Endothelial cell of umbilical vein (primary cell): ENCODE results near the gene PSMB7. TPM values are rescaled to one million over a fixed set of nuclear protein-coding genes. Genes with fewer than 3 reads are reported as not detected.

Source experiments
- BruUV-seq: library from RNA; stranded (reverse); fragments of 400-500 nt; replicated peaks from 2 replicates; lab custom pipeline; 2021; lab: Mats Ljungman, UMichigan
- CTCF ChIA-PET: fragments of 300-600, 350-600 bp; sonication (Branson Sonifier 250); formaldehyde crosslinking; loops from one replicate; lab custom pipeline; 2021; ENCODE audit warnings: antibody characterized with exemption, inconsistent platforms; lab: Charles Lee
- POLR2A ChIA-PET: fragments of 300-600, 350-600 bp; sonication (Branson Sonifier 250); formaldehyde crosslinking; loops from one replicate; lab custom pipeline; 2021; ENCODE audit warnings: antibody characterized with exemption, inconsistent platforms; lab: Charles Lee
- DNase-seq: peaks from one replicate; pipeline ENCODE4 v3.0.0-alpha.2; 2011; ENCODE audit warnings: low read depth, low spot score
- FAIRE-seq: peaks from 2 replicates; lab custom pipeline; 2011; peaks lifted over from hg19 to GRCh38; lab: Jason Lieb, UNC
- H2AFZ ChIP-seq: 2 replicates; pipeline ENCODE4 v1.6.0; 2012; ENCODE audit warnings: low read depth, low read length, control low read depth, inconsistent platforms
- H3K27ac ChIP-seq: 2 replicates; pipeline ENCODE4 v1.5.1; 2011; ENCODE audit warnings: low read depth, mild to moderate bottlenecking, control low read depth, low read length, moderate library complexity; ENCODE audit not compliant: insufficient read depth
- H3K27me3 ChIP-seq, 2 experiments: 2 replicates each; pipeline versions ENCODE4 v1.6.0 to v1.6.1; 2011; ENCODE audit warnings: low read length in 2 of 2, mixed read lengths in 1 of 2; ENCODE audit not compliant: control insufficient read depth in 2 of 2, insufficient read depth in 2 of 2
- H3K36me3 ChIP-seq, 2 experiments: 2 replicates in 1 of 2; 3 replicates in 1 of 2; pipeline ENCODE4 v1.5.1; 2011; ENCODE audit warnings: low read length in 2 of 2, mild to moderate bottlenecking in 1 of 2, moderate library complexity in 1 of 2; ENCODE audit not compliant: control insufficient read depth in 2 of 2, insufficient read depth in 2 of 2; ENCODE audit errors: extremely low read depth in 1 of 2
- H3K4me1 ChIP-seq: 3 replicates; pipeline ENCODE4 v1.5.1; 2011; ENCODE audit warnings: mild to moderate bottlenecking, low read length; ENCODE audit not compliant: control insufficient read depth, insufficient read depth; ENCODE audit errors: extremely low read depth
- H3K4me2 ChIP-seq: 2 replicates; pipeline ENCODE4 v1.6.1; 2011; ENCODE audit warnings: low read length, control low read depth, mixed read lengths; ENCODE audit not compliant: insufficient read depth
- H3K4me3 ChIP-seq, 3 experiments: fragments of 200-600 bp in 1 of 3; sonication (generic), shearing (Covaris generic) in 1 of 3; replicated peaks in 1 of 3; 2 replicates each; pipeline ENCODE4 v1.5.1; 2011 to 2016; ENCODE audit warnings: control low read depth in 3 of 3, low read length in 3 of 3, mild to moderate bottlenecking in 2 of 3, inconsistent platforms in 1 of 3, low read depth in 1 of 3, moderate library complexity in 1 of 3; ENCODE audit not compliant: insufficient read depth in 1 of 3
- H3K79me2 ChIP-seq: 2 replicates; pipeline ENCODE4 v1.6.0; 2012; ENCODE audit warnings: low read length, inconsistent platforms; ENCODE audit not compliant: control insufficient read depth, insufficient read depth
- H3K9ac ChIP-seq: replicated peaks from 2 replicates; pipeline ENCODE3; 2011; ENCODE audit warnings: low read length, control low read depth; ENCODE audit not compliant: insufficient read depth; ENCODE audit errors: extremely low read depth
- H3K9me1 ChIP-seq: replicated peaks from 3 replicates; pipeline ENCODE4 v1.6.0; 2011; ENCODE audit warnings: mild to moderate bottlenecking, low read length; ENCODE audit not compliant: control insufficient read depth, insufficient read depth; ENCODE audit errors: extremely low read depth
- H3K9me3 ChIP-seq: replicated peaks from 2 replicates; pipeline ENCODE4 v1.5.1; 2012; ENCODE audit warnings: low read length, inconsistent platforms; ENCODE audit not compliant: control insufficient read depth, insufficient read depth
- H4K20me1 ChIP-seq: replicated peaks from 2 replicates; pipeline ENCODE3; 2011; ENCODE audit warnings: mild to moderate bottlenecking, low read length; ENCODE audit not compliant: control insufficient read depth, insufficient read depth; ENCODE audit errors: extremely low read depth
- CTCF ChIP-seq, 2 donors: IDR thresholded peaks; 1 replicate in 1 of 2; 2 replicates in 1 of 2; pipeline ENCODE4 v1.5.1; 2011; ENCODE audit warnings: low read length in 2 of 2, mild to moderate bottlenecking in 2 of 2, moderate library complexity in 2 of 2, control low read depth in 1 of 2, inconsistent platforms in 1 of 2, low read depth in 1 of 2; ENCODE audit not compliant: insufficient read depth in 1 of 2; ENCODE audit errors: extremely low read depth in 1 of 2
- EZH2 ChIP-seq: IDR thresholded peaks from 2 replicates; pipeline ENCODE4 v1.6.1; 2012; ENCODE audit warnings: borderline replicate concordance, low read depth, mild to moderate bottlenecking, moderate library complexity, low read length, inconsistent platforms; ENCODE audit not compliant: severe bottlenecking
- FOS ChIP-seq: IDR thresholded peaks from 2 replicates; pipeline ENCODE4 v1.6.1; 2011; ENCODE audit warnings: mild to moderate bottlenecking, low read length, moderate library complexity, borderline replicate concordance; ENCODE audit not compliant: insufficient read depth
- GATA2 ChIP-seq: IDR thresholded peaks from 2 replicates; pipeline ENCODE4 v1.7.0; 2011; ENCODE audit warnings: low read depth, mild to moderate bottlenecking, moderate library complexity, mixed read lengths, low read length; ENCODE audit not compliant: insufficient read length, insufficient read depth
- JUN ChIP-seq: IDR thresholded peaks from 2 replicates; pipeline ENCODE4 v1.6.1; 2011; ENCODE audit warnings: borderline replicate concordance, low read depth; ENCODE audit not compliant: insufficient read length, insufficient read depth
- MAX ChIP-seq: IDR thresholded peaks from 2 replicates; pipeline ENCODE4 v1.6.1; 2011; ENCODE audit not compliant: insufficient read depth, insufficient read length
- MYC ChIP-seq: IDR thresholded peaks from one replicate; pipeline ENCODE4 v1.6.1; 2011; ENCODE audit warnings: mild to moderate bottlenecking, low read depth, low read length
- POLR2A ChIP-seq: IDR thresholded peaks from 2 replicates; pipeline ENCODE4 v1.6.1; 2012; ENCODE audit warnings: low read depth, mild to moderate bottlenecking, control low read depth, low read length
- POLR2AphosphoS5 ChIP-seq: IDR thresholded peaks from 2 replicates; pipeline ENCODE4 v1.6.1; 2012; ENCODE audit warnings: low read depth, mild to moderate bottlenecking, control low read depth, low read length, moderate library complexity; ENCODE audit not compliant: insufficient read depth
- dilution Hi-C: fragments of 300-500 bp; cut with MboI; formaldehyde crosslinking; loops from one replicate; pipeline ENCODE4 v1.15.0; 2019; ENCODE audit warnings: low sequenced_read_pairs; ENCODE audit not compliant: extremely low pct_ligation_motif_present
- intact Hi-C: fragments of 100-400 bp; cut with micrococcal nuclease; formaldehyde crosslinking; loops from one replicate; pipeline ENCODE4 v1.10.0; 2022
- polyA plus RNA-seq, 4 experiments: library from polyadenylated mRNA; depleted of rRNA in 3 of 4; stranded (reverse) in 3 of 4; unstranded in 1 of 4; fragments of >200 nt; gene quantifications; 2 replicates each; pipeline versions ENCODE4 v1.2.1 to v1.2.3, GENCODE V29; 2011 to 2012; ENCODE audit warnings: missing spikeins in 1 of 4
- total RNA-seq: library from RNA; stranded (reverse); gene quantifications from 2 replicates; pipeline ENCODE4 v1.2.3, GENCODE V29; 2021

PSMB7 gene
- total and polyA plus RNA-seq, 2 donors (not counting 3 experiments of a cell fraction or from before 2014, with no cell fraction given): 227 to 366 TPM

GRCh38 chr9:124454296-124454695 is 39.1 kb upstream of the PSMB7 start:
- no peaks in the 10 kb centered on the region for H4K20me1 ChIP-seq
- no peak overlapping the region for H3K4me3 ChIP-seq
- ChIA-PET CTCF (interaction anchor here (0.8 to 1.4 kb wide), 2 partner anchors 30 to 83 kb away, joined by 3 to 6 read pairs; no protein-coding TSS in a partner anchor), POLR2A (no interaction called here)
- peaks cover 18 to 29% of the 10 kb centered on the region in 2 experiments for H3K27me3 ChIP-seq
- no peak overlapping the region for H3K4me2 ChIP-seq
- intact Hi-C loops: no loop called here
- FAIRE-seq (no peak), DNase-seq (no peak)
- no TSS peak for BruUV-seq
- no peak for TF ChIP-seq POLR2AphosphoS5
- no peak for TF ChIP-seq GATA2
- no peak for TF ChIP-seq JUN
- no peak for TF ChIP-seq FOS
- TF ChIP-seq CTCF (IDR thresholded peaks at IDR 0.05; ENCODE audit: extremely low read depth in 1 of 2, insufficient read depth in 1 of 2, low read depth in 1 of 2, low read length in 2 of 2): no peak
- no peak for TF ChIP-seq EZH2
- no peak for TF ChIP-seq MAX
- no peak for TF ChIP-seq POLR2A
- no peak for TF ChIP-seq MYC
- no peaks in the 10 kb centered on the region for H3K9me1 ChIP-seq
- no peaks in the 10 kb centered on the region for H3K79me2 ChIP-seq
- no peak overlapping the region for H2AFZ ChIP-seq
- no peaks in the 10 kb centered on the region for H3K9me3 ChIP-seq
- no peak overlapping the region for H3K9ac ChIP-seq
- peaks cover 3% of the 10 kb centered on the region for H3K4me1 ChIP-seq
- no peak overlapping the region for H3K27ac ChIP-seq
- H3K36me3 ChIP-seq: no peaks in the 10 kb centered on the region
- dilution Hi-C loops: no loop called here
